NCI-H460 (cell line): ENCODE results near the gene PLXNA2. TPM values are rescaled to one million over a fixed set of nuclear protein-coding genes. Genes with fewer than 3 reads are reported as not detected.

Source experiments
- DNase-seq: peaks from one replicate; pipeline ENCODE4 v3.0.0-alpha.2; 2016; ENCODE audit warnings: low read depth; ENCODE audit errors: extremely low read depth
- total RNA-seq: library from RNA; depleted of rRNA; stranded (reverse); fragments of >200 nt; shearing (Covaris generic); gene quantifications from 2 replicates; pipeline ENCODE4 v1.2.3, GENCODE V29; 2014

The PLXNA2 gene
- total RNA-seq, 1 experiment from 2014 or later: 6.5 TPM

DNA sequence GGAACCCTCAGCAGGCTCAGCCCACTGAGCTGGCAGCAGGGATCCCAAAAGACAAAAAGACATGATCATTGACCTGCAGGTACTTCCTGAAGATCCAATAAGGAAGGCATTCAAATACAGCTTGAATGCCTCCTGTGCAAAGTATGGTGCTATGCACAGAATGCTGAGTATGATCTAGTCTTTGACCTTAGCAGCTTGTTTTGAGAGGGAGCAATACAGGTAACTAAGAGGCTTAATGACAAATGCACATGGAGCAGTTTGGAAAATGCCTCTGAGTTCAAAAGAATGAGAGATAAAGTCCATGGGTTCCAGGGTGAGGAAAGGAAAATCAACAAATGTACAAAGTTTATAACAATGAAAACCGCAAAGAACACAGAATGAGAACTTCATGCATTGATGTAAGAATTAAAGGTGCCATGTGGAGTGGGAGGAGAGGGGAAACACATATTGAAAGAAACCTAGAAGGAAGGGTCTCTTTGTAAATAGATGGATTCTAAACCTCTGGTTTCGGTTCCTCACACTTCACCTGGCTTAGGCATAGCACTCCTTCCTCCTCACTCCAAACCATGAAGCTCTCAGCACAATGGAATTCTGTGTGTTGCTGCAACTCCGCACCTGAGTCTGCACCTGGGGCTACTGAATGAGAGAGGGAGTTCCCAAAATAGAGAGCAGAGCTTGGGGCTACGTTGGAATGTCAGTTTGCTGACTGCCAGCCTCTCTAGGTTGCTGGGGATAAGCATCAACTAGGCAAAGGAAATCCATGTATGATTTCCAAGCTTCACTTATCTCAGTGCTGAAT, 77.6 kb downstream of the PLXNA2 start:
- DNase-seq: no peak

GRCh38 chr1:208165659-208166058, 78.5 kb downstream of the PLXNA2 start:
- no peak for DNase-seq

DNA sequence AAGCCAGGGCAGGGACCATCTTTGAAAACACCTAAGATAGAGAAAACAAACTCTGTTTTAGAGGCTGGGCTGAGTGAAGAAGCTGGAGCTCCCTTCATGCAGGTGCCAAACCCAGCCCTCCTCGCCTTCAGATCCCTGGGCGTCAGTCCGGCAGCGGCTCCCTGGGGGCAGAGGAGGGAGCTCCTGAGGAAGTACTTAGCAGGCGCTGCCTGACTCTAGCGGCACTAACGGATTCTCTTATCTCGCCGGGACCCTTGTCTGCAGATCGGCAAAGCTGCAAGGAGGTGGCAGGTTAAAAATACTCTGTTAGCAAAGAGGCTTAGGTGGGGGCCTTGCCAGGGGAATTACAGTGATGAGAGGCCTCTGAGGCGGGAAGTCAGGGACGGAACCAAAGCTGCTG, 79.6 kb downstream of the PLXNA2 start:
- no peak for DNase-seq

DNA sequence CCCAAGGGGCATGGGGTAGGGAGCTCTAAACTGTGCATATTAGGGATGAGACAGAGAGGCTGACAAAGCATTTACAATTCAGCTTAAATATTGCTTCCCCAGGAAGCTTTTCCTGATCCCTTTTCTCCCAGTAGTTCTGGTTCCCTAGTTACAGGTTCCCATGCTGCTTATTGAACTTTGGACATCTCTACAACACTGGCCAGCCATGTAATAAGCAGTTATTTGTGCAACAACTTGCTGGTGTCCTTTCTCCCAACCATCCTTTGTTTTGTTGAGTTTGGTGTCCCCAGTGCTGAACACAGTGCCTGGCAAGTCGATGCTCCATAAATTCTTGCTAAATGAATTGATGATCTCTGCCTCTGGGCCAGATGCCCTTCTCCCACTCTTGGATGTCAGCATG, 80.6 kb downstream of the PLXNA2 start:
- DNase-seq: no peak

DNA sequence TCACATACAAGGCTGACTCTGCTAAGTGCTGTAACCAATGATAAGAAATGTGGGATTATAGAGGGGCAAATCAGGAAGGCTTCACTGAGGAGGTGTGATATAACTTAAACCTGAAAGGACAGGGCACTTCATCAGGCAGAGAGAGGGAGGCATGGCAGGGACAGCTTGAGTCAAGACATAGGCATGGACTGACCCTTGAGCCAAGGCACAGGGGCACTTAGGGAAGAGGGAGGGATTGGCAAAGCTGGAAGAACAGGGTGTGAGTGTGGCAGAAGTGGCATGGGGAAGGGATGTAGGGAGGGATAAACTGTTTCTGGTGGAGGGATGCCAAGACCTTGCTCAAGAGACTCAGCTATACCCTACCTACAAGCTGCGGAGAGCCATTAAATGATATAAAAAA, 81.3 kb downstream of the PLXNA2 start:
- DNase-seq: no peak

GRCh38 chr1:208161656-208162375, 82.4 kb downstream of the PLXNA2 start:
- no peak for DNase-seq

GRCh38 chr1:208161005-208161404, 83.2 kb downstream of the PLXNA2 start:
- no peak for DNase-seq

DNA sequence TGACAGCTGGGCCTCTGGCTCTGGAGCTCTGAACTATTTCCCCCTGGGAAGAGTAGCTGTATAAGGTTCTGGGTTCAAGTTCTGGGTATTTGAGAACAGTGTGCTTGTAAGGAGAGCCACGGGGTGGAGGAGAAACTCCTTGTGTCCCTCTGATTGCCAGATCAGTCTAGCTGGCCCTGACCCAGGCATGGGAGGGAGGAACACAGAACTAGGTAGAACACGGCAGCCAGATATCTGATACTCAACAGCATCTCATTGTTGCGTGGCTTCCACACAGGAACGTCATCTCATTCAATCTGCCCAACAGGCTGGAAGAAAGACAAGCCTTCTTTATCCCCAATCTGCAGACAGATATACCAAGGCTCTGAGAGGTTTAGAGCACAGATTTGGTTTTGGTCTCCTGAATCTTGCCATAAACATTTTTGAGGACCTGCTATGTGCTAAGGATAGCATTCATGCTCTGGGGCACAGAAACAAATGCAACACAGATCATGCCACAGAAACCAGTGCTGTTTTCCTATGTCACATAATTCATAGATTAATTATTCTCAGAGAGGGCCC, 83.8 kb downstream of the PLXNA2 start:
- DNase-seq: no peak

GRCh38 chr1:208159555-208160258, 84.5 kb downstream of the PLXNA2 start:
- DNase-seq: no peak

GRCh38 chr1:208158640-208159554, 85.3 kb downstream of the PLXNA2 start:
- no peak for DNase-seq

- no peak for DNase-seq
Measured at GRCh38 chr1:208157769-208158168, 86.4 kb downstream of the PLXNA2 start.

DNA sequence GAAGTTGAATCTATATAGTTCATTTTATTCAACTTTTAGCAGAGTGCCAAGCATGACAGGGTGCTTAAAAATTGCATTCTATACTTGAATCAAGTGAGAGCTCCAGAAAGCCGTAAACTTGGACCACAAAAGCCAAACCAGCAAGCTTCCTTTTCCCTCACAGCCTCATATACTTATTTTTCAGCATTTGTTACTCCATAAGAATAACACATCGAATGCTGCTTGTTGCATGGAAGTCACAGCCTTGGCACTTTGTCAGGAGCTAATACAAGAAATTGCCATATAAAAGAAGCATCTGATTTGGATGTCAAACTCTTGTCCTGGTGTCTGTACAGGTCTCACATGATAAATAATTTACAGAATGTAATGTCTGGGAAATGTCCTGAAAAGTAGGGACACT, 87.4 kb downstream of the PLXNA2 start:
- DNase-seq: no peak

- DNase-seq: no peak
Measured at GRCh38 chr1:208156310-208156709, 87.9 kb downstream of the PLXNA2 start.

DNA sequence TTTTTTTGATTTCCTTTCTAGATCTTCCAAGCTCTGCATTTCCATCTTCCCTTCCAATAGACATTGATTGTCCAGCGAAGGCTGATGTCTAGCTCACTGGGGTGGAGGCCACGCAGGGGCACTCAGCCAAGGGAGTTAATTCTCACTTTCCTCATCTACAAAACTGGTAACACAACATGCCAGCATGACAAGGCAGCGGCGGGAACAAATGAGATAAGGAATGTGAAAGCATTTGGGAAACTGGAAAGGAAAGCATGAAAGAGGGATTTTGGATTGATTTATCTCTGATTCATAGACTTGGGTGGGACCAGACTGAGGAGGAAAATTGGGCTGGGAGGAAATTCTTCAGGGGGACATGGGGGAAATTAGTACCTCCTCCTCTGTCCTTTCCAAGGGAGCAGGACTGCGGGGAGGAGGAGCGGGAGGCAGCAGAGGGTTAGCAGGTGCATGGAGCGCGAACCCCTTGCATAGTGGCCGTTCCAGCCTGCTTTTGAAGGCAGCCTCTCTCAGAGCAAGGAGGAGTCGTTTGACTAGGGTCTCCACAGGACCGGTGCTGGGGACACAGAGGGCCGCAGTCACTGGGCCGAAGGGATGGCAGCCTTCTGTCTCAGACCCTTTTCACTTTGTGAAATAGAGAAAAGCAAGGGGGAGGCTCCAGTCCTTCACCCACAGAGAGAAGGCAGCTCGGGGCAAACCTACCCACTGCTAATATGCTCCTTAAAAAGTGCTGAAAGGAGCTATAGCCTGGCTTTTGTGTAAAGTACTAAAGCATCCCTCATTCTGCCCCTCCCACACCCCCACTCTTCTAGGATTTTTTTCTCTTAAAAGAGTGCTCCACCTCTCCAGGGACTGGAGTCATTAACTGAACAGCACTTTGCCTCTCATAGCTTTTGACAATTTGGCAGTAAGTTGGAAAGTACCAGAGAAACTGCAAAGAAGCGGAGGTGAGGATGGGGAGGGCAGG, 89.2 kb downstream of the PLXNA2 start:
- DNase-seq: no peak

DNA sequence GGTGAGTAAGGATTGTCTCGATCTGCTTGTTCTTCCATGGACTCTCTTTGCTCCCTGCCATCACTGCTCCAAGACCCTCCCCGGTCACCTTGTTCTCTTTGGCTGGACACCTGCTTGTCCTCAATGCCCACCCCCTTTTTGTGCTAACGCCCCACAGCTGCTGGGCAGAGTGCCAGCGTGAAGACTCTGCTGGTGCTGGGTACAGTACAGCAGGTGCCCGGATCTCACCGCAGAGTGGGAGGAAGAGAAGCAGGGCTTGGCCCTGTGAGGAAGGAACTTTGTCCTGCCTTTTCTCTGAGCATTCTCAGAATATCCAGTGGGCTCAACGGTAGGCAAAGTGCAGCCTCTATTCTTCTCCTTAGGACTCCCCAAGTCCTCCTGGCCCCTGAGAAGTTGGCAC, 90.1 kb downstream of the PLXNA2 start:
- DNase-seq: no peak

- no peak for DNase-seq
Measured at GRCh38 chr1:208153386-208153785, 90.8 kb downstream of the PLXNA2 start.

DNA sequence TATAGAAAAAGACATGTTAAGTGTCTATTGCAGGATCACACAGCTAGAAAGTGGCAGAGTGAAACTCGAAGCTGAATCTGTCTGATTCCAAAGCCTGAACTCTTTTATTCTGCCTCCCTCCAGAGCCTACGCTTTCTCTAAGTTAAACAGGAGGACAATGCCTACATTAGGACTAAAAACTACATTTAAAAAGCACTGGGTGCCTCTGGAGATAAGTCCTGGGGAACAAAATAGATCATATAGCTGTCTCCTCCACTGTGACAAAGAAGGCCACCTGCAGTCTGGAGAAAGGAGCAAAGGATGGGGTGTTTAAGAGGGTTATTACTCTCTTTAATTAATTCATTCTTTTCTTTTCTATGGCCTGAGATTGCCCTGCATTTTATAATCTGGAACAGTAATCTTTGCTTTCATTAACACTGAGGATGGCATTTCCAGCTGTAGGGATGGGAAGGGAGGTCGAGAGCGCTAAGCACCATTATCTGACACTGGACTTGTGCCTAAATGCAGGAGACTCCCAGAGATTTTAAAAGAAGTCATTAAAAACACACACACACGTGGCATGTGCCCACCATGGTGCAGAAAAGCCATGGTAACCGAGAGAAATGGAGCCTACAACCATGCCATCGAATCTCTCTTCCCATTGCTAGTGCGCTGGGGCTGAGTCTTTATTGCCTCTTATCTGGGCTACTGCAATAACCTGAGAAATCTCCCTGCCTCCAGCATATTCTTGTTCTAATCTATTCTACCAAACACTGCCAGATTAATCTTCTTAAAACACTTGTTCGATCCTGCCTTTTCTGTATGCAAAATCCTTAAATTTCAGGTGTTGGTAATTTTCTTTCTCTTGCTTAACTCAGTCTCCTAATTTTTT, 92.2 kb downstream of the PLXNA2 start:
- no peak for DNase-seq

DNA sequence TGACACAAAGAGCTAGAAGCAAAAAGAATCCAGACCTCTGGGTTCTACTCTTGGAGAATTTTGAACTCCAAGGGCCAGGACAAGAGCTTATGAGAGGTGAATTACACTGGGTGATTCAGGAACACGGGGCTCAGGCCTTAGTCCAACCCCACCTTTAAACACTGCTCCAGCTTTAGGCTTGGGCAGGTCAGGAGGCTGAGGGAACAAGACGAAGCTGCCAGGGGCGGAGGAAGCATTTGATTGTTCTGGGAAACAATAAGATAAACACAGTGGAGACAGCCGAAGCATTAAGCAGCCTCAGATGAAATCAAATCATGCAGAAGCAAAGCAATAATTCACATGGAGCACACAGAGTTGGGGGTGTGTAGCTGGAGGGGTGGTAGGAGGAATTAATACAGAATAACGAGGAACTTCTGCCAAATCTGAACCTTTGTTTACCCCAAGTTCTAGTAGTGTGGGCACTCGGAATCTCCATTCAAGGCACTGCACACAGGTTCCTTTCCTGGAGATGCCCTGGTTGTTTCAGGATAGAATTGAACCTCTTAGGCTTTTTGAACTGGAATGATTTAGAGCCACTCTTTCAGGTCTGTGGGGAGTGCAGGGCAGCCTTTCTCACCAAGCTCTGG, 93.2 kb downstream of the PLXNA2 start:
- no peak for DNase-seq
